ENCODE data around the gene MAD1L1.

DNA sequence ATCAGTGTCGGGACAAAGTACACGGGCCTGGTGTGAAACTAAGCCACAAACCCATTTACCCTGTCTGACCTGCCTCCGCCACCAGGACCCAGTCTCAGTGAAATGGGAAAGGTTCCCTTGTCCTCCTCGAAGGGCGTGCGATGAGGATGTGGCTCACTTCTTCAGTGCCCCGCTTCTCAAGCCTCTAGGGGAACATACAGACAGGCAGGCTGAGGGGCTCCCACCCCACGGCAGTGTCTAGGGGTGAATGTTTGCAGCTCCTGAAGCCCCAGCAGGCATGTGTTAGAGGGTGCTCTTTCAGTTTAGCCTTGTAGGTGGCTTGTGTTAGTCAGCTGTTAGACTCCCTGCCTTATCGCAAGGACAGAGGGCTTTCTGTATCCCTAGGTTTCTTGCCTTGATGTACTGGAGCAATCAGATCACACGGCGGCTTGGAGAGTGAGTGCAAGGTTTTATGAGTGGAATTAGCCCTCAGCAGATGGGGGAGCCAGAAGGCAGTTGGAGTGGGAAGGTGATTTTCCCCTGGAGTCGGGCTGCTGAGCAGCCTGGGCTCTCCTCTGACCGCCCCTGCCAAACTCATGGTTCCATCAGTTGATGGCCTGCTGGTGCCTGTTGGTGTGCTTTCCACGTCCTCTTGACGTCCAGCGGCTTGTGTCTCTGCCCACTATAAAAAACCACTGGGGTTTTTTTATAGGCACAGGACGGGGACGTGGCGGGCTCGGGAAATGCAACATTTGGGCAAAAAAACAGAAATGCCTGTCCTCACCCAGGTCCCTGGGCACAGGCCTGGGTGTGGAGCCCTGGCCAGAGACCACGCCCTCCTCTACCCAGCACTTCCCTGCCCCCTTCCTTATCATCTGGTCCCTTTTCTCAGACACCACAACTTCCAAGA, 10.0 kb upstream of the MAD1L1 start:
- TF ChIP-seq POLR2A (IDR thresholded peaks at IDR 0.05), result no peak
- TF ChIP-seq, protein P1, sequence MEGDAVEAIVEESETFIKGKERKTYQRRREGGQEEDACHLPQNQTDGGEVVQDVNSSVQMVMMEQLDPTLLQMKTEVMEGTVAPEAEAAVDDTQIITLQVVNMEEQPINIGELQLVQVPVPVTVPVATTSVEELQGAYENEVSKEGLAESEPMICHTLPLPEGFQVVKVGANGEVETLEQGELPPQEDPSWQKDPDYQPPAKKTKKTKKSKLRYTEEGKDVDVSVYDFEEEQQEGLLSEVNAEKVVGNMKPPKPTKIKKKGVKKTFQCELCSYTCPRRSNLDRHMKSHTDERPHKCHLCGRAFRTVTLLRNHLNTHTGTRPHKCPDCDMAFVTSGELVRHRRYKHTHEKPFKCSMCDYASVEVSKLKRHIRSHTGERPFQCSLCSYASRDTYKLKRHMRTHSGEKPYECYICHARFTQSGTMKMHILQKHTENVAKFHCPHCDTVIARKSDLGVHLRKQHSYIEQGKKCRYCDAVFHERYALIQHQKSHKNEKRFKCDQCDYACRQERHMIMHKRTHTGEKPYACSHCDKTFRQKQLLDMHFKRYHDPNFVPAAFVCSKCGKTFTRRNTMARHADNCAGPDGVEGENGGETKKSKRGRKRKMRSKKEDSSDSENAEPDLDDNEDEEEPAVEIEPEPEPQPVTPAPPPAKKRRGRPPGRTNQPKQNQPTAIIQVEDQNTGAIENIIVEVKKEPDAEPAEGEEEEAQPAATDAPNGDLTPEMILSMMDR (IDR thresholded peaks at IDR 0.05), result no peak
